Stomach smooth muscle (tissue), 2 donors: ENCODE results near the gene KCNG2.

Experiments
- H3K27ac ChIP-seq: one replicate; pipeline ENCODE4 v1.7.0; 2013; ENCODE audit warnings: mild to moderate bottlenecking, low read length, inconsistent platforms
- H3K27me3 ChIP-seq, 2 donors: one replicate each; pipeline ENCODE4 v1.7.0; 2013; ENCODE audit warnings: low read length in 2 of 2; ENCODE audit not compliant: insufficient read depth in 2 of 2, control insufficient read depth in 1 of 2
- H3K36me3 ChIP-seq, 2 donors: one replicate each; pipeline ENCODE4 v1.7.0; 2013; ENCODE audit warnings: low read length in 2 of 2; ENCODE audit not compliant: control insufficient read depth in 2 of 2, insufficient read depth in 2 of 2
- H3K4me1 ChIP-seq: one replicate; pipeline ENCODE4 v1.7.0; 2013; ENCODE audit warnings: low read length; ENCODE audit not compliant: control insufficient read depth, insufficient read depth
- H3K4me3 ChIP-seq, 2 donors: one replicate each; pipeline ENCODE4 v1.7.0; 2013; ENCODE audit warnings: low read length in 2 of 2
- H3K9ac ChIP-seq, 2 donors: one replicate each; pipeline ENCODE4 v1.7.0; 2013; ENCODE audit warnings: low read length in 2 of 2, mild to moderate bottlenecking in 1 of 2
- H3K9me3 ChIP-seq, 2 donors: one replicate each; pipeline ENCODE4 v1.7.0; 2013; ENCODE audit warnings: low read length in 2 of 2; ENCODE audit not compliant: control insufficient read depth in 2 of 2
- donor health status: healthy.
- donor health status: Pancreatic carcinoma.

Gene KCNG2

DNA sequence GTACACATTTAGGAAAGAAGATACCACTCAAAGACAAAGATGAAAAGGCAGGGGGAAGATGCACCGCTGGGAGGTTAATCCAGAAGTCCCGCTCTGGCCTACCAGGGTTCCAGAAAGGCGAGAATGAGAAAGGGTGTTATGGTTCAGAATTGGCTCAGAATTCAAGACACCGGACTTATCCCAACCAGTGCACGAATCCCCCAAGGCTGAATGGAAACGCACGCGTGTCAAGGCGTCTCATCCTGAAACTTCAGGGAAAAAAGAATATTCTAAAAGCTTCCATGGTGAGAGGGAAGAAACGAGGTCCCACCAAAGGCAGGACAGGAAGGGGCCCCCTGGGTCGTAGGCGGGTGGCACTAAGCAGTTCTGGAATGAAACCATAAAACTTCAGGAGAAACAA lies 81.8 kb downstream of the KCNG2 start:
- H3K4me3 ChIP-seq: no peak overlapping the region
- H3K4me1 ChIP-seq: no peaks in the 10 kb centered on the region
- H3K27ac ChIP-seq: no peak overlapping the region
- no peak overlapping the region for H3K9ac ChIP-seq
- H3K36me3 ChIP-seq: no peaks in the 10 kb centered on the region
- peaks cover 2 to 3% of the 10 kb centered on the region in 2 donors for H3K27me3 ChIP-seq
- H3K9me3 ChIP-seq: peaks cover 2 to 7% of the 10 kb centered on the region in 2 donors

DNA sequence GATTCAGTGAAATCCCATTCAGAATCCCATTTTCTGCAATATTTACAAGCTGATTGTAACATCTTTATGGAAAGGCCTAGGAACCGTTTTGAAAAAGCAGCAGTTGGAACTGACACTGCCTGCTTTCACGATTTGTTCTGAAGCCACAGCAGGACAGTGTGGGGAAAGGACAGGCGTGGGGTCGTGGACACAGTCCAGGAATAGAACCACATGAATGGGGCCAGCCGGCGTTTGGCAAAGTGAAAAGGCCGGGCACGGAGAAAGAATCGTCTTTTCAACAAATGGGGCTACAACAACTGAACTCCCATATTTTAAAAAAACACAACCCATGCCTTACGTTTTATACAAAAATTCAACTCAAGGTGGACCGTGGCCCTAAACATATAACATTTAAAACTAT lies 84.0 kb downstream of the KCNG2 start:
- Histone ChIP-seq H3K9me3 (peaks cover 2 to 7% of the 10 kb centered on the region in 2 donors), H3K4me3 (no peak overlapping the region), H3K36me3 (no peaks in the 10 kb centered on the region), H3K4me1 (no peaks in the 10 kb centered on the region), H3K9ac (no peak overlapping the region), H3K27me3 (peaks cover 0 to 1% of the 10 kb centered on the region in 2 donors), H3K27ac (no peak overlapping the region)

DNA sequence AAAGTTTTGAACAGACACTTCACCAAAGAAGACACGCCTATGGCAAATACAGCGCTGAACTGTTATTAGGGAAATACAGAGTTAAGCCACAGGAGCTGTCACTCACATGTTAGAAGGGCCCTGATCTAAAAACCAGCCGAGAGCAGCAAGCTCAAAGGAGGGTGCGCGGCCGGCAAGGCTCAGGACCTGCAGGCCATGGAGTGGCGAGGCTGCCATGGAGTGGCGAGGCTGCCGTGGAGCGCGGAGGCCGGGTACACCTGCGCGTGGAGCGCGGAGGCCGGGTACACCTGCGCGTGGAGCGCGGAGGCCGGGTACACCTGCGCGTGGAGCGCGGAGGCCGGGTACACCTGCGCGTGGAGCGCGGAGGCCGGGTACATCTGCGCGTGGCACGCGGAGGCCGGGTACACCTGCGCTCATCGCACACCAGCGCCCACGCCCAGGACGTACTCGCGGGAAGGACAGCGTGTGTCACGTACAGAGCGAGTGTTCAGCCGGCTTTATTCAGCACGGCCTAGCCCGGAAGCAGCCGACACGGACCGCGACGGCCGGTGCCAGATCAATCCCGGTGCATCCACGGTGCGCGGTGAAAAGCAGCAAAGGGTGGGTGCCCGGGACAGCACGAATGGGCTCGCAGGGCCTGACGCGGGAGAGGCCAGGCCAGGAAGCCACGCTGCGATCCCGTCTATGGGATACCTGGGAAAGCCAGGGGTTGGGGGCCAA lies 84.9 kb downstream of the KCNG2 start:
- H3K9ac ChIP-seq: no peak overlapping the region
- H3K36me3 ChIP-seq: no peaks in the 10 kb centered on the region
- no peaks in the 10 kb centered on the region for H3K27me3 ChIP-seq
- H3K9me3 ChIP-seq: peaks cover 2 to 10% of the 10 kb centered on the region in 2 donors
- no peak overlapping the region for H3K4me3 ChIP-seq
- no peak overlapping the region for H3K27ac ChIP-seq
- H3K4me1 ChIP-seq: no peaks in the 10 kb centered on the region

DNA sequence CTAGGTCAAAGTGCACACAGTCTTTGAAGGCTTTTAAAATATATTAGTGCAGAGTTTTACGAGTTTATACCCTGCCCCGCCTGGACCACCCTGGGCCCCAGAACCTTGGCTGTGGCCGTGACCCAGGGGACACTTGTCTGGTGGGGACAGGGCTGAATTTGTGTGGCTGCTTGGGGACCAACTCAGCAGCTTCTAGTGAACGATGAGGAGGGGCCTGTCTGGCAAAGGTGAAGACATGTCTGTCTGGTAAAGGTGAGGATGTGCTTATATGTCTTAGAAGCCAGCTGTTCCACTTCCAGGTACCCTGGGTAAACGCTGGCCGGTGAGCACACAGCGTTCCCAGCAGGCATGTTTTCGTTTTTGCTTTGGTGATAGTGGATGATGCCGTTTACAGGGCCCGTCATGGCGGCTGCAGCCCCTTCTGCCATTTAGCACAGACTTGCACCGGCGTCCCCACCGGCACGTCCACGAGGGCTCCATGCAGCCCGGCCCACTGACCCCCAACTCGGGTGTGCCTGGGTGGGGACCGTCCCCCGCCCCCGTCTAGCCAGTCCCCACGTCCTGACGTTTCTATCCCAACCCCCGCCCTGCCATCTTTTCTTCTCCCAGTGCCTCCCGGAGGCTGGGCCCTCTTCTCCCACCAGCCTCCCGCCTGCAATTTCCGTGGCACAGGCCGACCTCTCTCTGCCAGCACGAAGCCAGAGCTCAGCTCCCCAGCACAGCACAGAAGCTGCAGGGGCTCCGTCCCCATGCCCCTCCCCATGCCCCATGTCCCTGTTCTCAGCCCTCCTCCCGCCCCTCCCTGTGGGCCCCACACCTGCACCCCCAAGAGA lies 85.9 kb downstream of the KCNG2 start:
- peaks cover 2 to 14% of the 10 kb centered on the region in 2 donors for H3K9me3 ChIP-seq
- H3K27ac ChIP-seq: no peak overlapping the region
- H3K27me3 ChIP-seq: no peaks in the 10 kb centered on the region

DNA sequence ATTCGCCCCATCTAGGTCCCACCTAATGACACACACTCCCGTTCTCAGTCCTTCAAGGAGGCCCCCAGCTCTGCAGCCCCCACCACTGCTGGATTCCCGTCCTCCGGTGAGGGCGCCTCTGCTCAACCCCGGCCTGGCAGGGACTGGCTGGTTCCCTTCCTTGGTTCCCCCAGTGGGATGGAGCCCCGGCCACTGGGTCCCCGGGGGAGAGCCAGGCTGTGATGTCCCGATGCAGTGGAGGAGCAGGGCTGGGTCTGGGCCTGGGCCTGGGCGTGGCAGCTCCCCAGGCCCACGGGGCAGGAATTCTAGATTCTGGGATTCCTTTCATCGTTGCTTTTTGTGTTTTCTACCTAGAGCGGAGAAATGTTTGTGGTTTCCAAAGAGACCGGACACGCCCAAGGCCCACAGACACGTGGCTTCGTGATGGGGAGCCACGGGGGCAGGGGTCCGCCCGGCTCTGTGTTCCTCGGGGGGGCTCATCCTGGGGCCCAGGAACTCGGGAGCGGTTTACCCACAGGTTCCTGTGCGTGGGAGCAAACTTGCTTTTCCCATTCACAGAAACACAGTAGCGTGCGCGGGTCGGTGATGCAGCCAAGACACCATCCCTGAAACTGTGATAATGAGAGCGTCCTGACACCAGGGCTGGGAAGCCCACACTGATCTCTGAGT lies 86.7 kb downstream of the KCNG2 start:
- H3K27ac ChIP-seq: no peak overlapping the region
- no peaks in the 10 kb centered on the region for H3K4me1 ChIP-seq
- peaks cover 3 to 13% of the 10 kb centered on the region in 2 donors for H3K9me3 ChIP-seq
- no peak overlapping the region for H3K4me3 ChIP-seq
- no peaks in the 10 kb centered on the region for H3K36me3 ChIP-seq
- no peak overlapping the region for H3K9ac ChIP-seq
- no peaks in the 10 kb centered on the region for H3K27me3 ChIP-seq

More for the DNA sequence above, 85.9 kb downstream of the KCNG2 start:
- Histone ChIP-seq H3K36me3 (no peaks in the 10 kb centered on the region), H3K4me1 (no peaks in the 10 kb centered on the region), H3K4me3 (no peak overlapping the region), H3K9ac (no peak overlapping the region)

DNA sequence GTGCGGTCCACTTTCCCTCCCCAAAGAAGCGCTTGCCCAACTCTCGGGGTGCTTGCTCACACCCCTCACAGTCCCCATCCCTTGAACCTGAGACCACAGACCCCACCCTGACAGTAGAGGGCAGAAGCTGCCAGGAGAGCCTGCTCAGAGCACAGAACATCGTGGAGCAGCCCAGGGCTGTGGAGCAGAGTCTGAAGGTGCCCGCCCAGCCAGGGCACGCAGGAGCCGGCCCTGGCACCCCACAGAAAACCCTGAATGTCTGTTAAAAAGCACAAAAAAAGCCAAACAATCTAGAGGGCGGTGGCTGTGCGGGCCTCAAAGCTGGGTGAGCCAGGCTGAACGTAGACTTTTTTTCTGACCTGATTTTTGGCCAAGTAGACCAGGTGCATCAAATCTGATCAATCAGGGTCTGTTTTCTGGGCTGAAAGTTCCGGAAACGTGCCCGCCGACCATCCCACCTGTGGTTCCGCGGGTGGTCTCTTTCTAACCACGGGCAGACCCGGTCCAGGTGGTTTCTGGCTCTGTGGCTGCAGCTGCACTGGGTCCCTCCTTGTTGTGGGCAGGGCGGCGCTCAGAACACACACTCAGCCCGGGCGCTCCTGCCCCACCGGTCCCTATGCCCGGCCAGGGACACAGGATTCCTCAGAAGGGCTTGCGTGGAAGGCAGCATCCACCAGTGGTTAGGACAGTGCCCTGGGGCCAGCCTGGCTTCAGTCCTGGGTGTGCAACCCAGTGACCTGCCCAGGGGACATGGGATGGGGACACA lies 87.4 kb downstream of the KCNG2 start:
- no peak overlapping the region for H3K4me3 ChIP-seq
- H3K4me1 ChIP-seq: no peaks in the 10 kb centered on the region
- H3K9ac ChIP-seq: no peak overlapping the region
- H3K27me3 ChIP-seq: no peaks in the 10 kb centered on the region
- H3K36me3 ChIP-seq: no peaks in the 10 kb centered on the region
- H3K9me3 ChIP-seq: peaks cover 8 to 12% of the 10 kb centered on the region in 2 donors
- no peak overlapping the region for H3K27ac ChIP-seq

DNA sequence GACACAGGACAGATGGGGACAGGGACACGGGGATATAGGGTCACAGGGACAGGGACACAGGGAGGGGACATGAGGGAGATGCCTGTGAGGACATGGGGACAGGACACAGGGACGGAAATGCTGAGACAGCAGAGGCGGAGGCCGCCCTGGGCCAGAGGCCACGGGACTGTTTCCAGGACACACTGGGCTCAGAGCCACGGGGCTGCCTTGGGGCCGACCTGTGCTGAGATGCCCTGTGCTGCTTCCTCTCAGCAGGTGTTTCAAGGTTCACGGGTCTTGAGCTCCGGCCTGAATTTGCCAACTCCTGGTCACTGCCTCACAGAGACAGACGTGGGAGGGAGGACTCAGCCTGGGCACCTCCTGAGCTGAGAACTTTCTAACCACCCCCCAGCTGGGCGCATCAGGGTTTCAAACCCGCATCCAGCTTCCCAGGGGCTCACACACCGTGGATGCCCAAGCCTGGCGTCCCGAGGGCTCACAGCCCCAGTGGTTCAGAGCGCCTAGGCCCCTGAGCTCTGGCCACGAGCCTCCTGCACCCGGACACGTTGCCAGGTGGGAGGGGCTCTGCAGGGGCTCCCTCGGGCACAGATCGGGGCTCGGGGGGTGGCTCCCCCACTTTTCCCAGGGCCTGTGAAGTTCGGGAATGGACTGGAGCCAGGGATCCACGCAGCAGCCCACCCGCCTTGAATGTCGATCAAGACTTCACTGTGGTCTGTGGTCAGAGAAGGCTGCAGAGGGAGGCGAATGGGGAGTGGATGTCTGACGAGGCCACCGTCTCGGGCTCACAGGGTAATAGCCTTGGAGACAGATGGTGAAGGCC lies 89.7 kb downstream of the KCNG2 start:
- Histone ChIP-seq H3K36me3 (no peaks in the 10 kb centered on the region), H3K4me3 (no peak overlapping the region), H3K4me1 (no peaks in the 10 kb centered on the region), H3K9ac (no peak overlapping the region), H3K9me3 (peaks cover 9 to 16% of the 10 kb centered on the region in 2 donors), H3K27ac (no peak overlapping the region), H3K27me3 (no peaks in the 10 kb centered on the region)

DNA sequence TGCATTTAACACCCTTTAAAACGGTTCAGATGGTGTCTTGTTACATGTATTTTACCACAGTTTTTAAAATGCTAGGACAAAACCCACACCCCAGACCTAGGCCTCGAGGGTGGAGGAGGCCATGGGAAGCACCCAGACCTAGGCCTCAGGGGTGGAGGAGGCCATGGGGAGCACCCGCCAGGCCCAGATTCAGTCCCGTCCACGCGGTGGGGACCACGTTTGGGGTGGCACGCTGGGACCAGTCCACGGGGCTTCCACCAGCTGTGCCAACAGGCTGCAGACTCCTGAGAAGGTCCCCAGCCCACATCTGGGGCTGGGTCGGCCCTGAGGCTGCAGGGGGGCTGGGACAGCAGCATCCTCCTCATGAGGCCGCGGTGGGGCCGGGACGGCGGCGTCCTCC lies 90.3 kb downstream of the KCNG2 start:
- no peaks in the 10 kb centered on the region for H3K36me3 ChIP-seq
- H3K9me3 ChIP-seq: peaks cover 12 to 16% of the 10 kb centered on the region in 2 donors
- H3K4me3 ChIP-seq: no peak overlapping the region
- H3K9ac ChIP-seq: no peak overlapping the region
- no peaks in the 10 kb centered on the region for H3K27me3 ChIP-seq
- H3K27ac ChIP-seq: no peak overlapping the region
- no peaks in the 10 kb centered on the region for H3K4me1 ChIP-seq

DNA sequence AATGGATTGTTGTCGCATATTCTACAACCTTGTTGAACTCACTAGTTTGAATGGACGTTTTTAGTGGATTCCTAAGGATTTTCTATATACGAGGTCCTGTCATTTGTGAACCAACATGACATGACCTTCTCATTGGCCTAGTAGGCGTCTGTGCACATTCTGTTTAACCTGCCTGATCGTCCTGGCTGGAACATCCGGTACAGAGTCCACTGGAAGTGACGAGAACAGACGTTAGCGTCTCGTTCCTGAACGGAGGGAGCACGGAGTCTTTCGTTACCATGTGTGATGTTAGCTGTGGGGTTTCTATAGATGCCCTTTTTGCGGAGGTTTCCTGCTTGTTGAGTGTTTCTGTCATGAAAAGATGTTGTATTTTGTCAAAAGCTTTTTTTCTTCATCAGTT lies 91.8 kb downstream of the KCNG2 start:
- no peak overlapping the region for H3K4me3 ChIP-seq
- no peaks in the 10 kb centered on the region for H3K4me1 ChIP-seq

More for the DNA sequence above, 91.8 kb downstream of the KCNG2 start:
- no peaks in the 10 kb centered on the region for H3K36me3 ChIP-seq
- H3K9ac ChIP-seq: no peak overlapping the region
- H3K27me3 ChIP-seq: no peaks in the 10 kb centered on the region
- no peak overlapping the region for H3K27ac ChIP-seq
- H3K9me3 ChIP-seq: peaks cover 15 to 16% of the 10 kb centered on the region in 2 donors
